DOHH2 (cell line): ENCODE results near the gene NCOA4.

ENCODE experiments used
- H3F3A ChIP-seq: fragments of 200-600 bp; sonication (generic), shearing (Covaris generic); 2 replicates; pipeline ENCODE4 v1.6.0; 2016; ENCODE audit warnings: antibody characterized with exemption, mild to moderate bottlenecking; ENCODE audit not compliant: control insufficient read depth, insufficient read depth
- H3K27ac ChIP-seq: fragments of 200-600 bp; sonication (generic); 2 replicates; pipeline ENCODE4 v1.5.1; 2014; ENCODE audit warnings: low read depth, mild to moderate bottlenecking, low read length, moderate library complexity
- H3K27me3 ChIP-seq: fragments of 200-600 bp; sonication (generic); 2 replicates; pipeline ENCODE4 v1.6.1; 2014; ENCODE audit warnings: mild to moderate bottlenecking, low read length, mixed read lengths; ENCODE audit not compliant: control insufficient read depth
- H3K36me3 ChIP-seq: fragments of 200-600 bp; sonication (generic); 2 replicates; pipeline ENCODE4 v1.6.1; 2014; ENCODE audit warnings: mild to moderate bottlenecking, low read length, moderate library complexity, mixed read lengths; ENCODE audit not compliant: control insufficient read depth
- H3K4me1 ChIP-seq: fragments of 200-600 bp; sonication (generic); 2 replicates; pipeline ENCODE4 v1.6.1; 2014; ENCODE audit warnings: mild to moderate bottlenecking, low read length, mixed read lengths; ENCODE audit not compliant: control insufficient read depth
- H3K4me2 ChIP-seq: fragments of 200-600 bp; sonication (generic); 2 replicates; pipeline ENCODE4 v1.6.0; 2014; ENCODE audit warnings: mild to moderate bottlenecking, low read length, moderate library complexity
- H3K4me3 ChIP-seq: fragments of 200-600 bp; sonication (generic); 2 replicates; pipeline ENCODE4 v1.5.1; 2014; ENCODE audit warnings: mild to moderate bottlenecking, low read length, mixed read lengths
- H3K79me2 ChIP-seq: fragments of 200-600 bp; sonication (generic); 2 replicates; pipeline ENCODE4 v1.6.1; 2014; ENCODE audit warnings: mild to moderate bottlenecking, low read length, mixed read lengths; ENCODE audit not compliant: control insufficient read depth
- H3K9me2 ChIP-seq: fragments of 200-600 bp; sonication (generic); replicated peaks from 2 replicates; pipeline ENCODE4 v1.6.1; 2014; ENCODE audit warnings: mild to moderate bottlenecking, low read length, mixed read lengths; ENCODE audit not compliant: control insufficient read depth
- H3K9me3 ChIP-seq: fragments of 200-600 bp; sonication (generic); 2 replicates; pipeline ENCODE4 v1.6.1; 2014; ENCODE audit warnings: antibody characterized with exemption, low read length, mixed read lengths; ENCODE audit not compliant: control insufficient read depth, insufficient read depth
- H4K20me1 ChIP-seq: fragments of 200-600 bp; sonication (generic); 2 replicates; pipeline ENCODE4 v1.6.0; 2014; ENCODE audit warnings: low read depth, mild to moderate bottlenecking, antibody characterized with exemption, low read length, moderate library complexity; ENCODE audit not compliant: control insufficient read depth, insufficient read depth
- EZH2phosphoT487 ChIP-seq: fragments of 200-600 bp; sonication (generic); IDR thresholded peaks from 2 replicates; pipeline ENCODE4 v1.6.1; 2017; ENCODE audit warnings: borderline replicate concordance, mild to moderate bottlenecking, antibody characterized with exemption, low read length, moderate library complexity, mixed read lengths
- TF ChIP-seq, protein P1 (sequence below): fragments of 200-600 bp; sonication (generic); IDR thresholded peaks from one replicate; pipeline ENCODE4 v1.5.1; 2014; ENCODE audit warnings: antibody characterized with exemption, mild to moderate bottlenecking, low read depth, low read length; ENCODE audit not compliant: poor library complexity, severe bottlenecking

NCOA4 gene

GRCh38 chr10:46055771-46056170, 25.3 kb upstream of the NCOA4 start:
- no peaks in the 10 kb centered on the region for H3K27me3 ChIP-seq
- H3F3A ChIP-seq, result no peaks in the 10 kb centered on the region
- no peak overlapping the region for H3K27ac ChIP-seq
- no peak overlapping the region for H3K4me2 ChIP-seq
- no peak overlapping the region for H3K4me3 ChIP-seq
- no peaks in the 10 kb centered on the region for H3K79me2 ChIP-seq
- no peaks in the 10 kb centered on the region for H3K9me3 ChIP-seq
- no peaks in the 10 kb centered on the region for H4K20me1 ChIP-seq
- no peaks in the 10 kb centered on the region for H3K9me2 ChIP-seq
- TF ChIP-seq, protein P1, sequence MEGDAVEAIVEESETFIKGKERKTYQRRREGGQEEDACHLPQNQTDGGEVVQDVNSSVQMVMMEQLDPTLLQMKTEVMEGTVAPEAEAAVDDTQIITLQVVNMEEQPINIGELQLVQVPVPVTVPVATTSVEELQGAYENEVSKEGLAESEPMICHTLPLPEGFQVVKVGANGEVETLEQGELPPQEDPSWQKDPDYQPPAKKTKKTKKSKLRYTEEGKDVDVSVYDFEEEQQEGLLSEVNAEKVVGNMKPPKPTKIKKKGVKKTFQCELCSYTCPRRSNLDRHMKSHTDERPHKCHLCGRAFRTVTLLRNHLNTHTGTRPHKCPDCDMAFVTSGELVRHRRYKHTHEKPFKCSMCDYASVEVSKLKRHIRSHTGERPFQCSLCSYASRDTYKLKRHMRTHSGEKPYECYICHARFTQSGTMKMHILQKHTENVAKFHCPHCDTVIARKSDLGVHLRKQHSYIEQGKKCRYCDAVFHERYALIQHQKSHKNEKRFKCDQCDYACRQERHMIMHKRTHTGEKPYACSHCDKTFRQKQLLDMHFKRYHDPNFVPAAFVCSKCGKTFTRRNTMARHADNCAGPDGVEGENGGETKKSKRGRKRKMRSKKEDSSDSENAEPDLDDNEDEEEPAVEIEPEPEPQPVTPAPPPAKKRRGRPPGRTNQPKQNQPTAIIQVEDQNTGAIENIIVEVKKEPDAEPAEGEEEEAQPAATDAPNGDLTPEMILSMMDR, result no peak
- TF ChIP-seq EZH2phosphoT487, result no peak
- H3K4me1 ChIP-seq, result no peaks in the 10 kb centered on the region
- H3K36me3 ChIP-seq, result no peaks in the 10 kb centered on the region

GRCh38 chr10:46053534-46054434, 23.4 kb upstream of the NCOA4 start:
- H4K20me1 ChIP-seq, result no peaks in the 10 kb centered on the region
- no peak overlapping the region for H3K4me2 ChIP-seq
- no peaks in the 10 kb centered on the region for H3K9me2 ChIP-seq
- no peaks in the 10 kb centered on the region for H3F3A ChIP-seq
- H3K27ac ChIP-seq, result no peak overlapping the region
- no peaks in the 10 kb centered on the region for H3K79me2 ChIP-seq
- H3K27me3 ChIP-seq, result no peaks in the 10 kb centered on the region
- no peaks in the 10 kb centered on the region for H3K9me3 ChIP-seq
- no peak overlapping the region for H3K4me3 ChIP-seq
- TF ChIP-seq, protein P1, result no peak
- TF ChIP-seq EZH2phosphoT487, result no peak
- H3K36me3 ChIP-seq, result no peaks in the 10 kb centered on the region
- no peaks in the 10 kb centered on the region for H3K4me1 ChIP-seq

GRCh38 chr10:46052791-46053375, 22.5 kb upstream of the NCOA4 start:
- Histone ChIP-seq H4K20me1 (no peaks in the 10 kb centered on the region), H3K4me1 (no peaks in the 10 kb centered on the region), H3K9me2 (no peaks in the 10 kb centered on the region), H3K36me3 (no peaks in the 10 kb centered on the region), H3K79me2 (no peaks in the 10 kb centered on the region), H3K27ac (no peak overlapping the region), H3K4me3 (no peak overlapping the region), H3K9me3 (no peaks in the 10 kb centered on the region), H3F3A (no peaks in the 10 kb centered on the region), H3K4me2 (no peak overlapping the region), H3K27me3 (peaks cover 3% of the 10 kb centered on the region; the same call in 1 of the 2 replicates)
- TF ChIP-seq EZH2phosphoT487, result no peak
- TF ChIP-seq, protein P1, result no peak
